GM12878 (cell line): ENCODE results near the gene PIF1. TPM values are rescaled to one million over a fixed set of nuclear protein-coding genes. Genes with fewer than 3 reads are reported as not detected.

ENCODE experiments used
- ATAC-seq: fragments of 200-7000 bp; cut with Tn5 transposase; 3 replicates; pipeline ENCODE4 v1.9.1; 2020; ENCODE audit warnings: mild to moderate bottlenecking, moderate library complexity
- BruUV-seq: library from RNA; stranded (reverse); fragments of 400-500 nt; replicated peaks from 2 replicates; lab custom pipeline; 2021; lab: Mats Ljungman, UMichigan
- CTCF ChIA-PET: fragments of 300-600 bp; sonication (Branson Sonifier 250); formaldehyde crosslinking; extraction: SDS; loops from one replicate; lab custom pipeline; 2021; ENCODE audit warnings: inconsistent platforms; lab: Yijun Ruan, JAX
- POLR2A ChIA-PET: fragments of 350-600 bp; formaldehyde crosslinking; extraction: SDS; loops from one replicate; lab custom pipeline; 2021; ENCODE audit warnings: inconsistent platforms; lab: Charles Lee
- RAD21 ChIA-PET: fragments of 300-600 bp; sonication (Branson Sonifier 250); formaldehyde crosslinking; loops from one replicate; lab custom pipeline; 2023; ENCODE audit warnings: antibody characterized with exemption; ENCODE audit not compliant: unreplicated experiment; lab: Charles Lee
- SMC1A ChIA-PET: fragments of 300-600 bp; sonication (Branson Sonifier 250); formaldehyde crosslinking; loops from one replicate; lab custom pipeline; 2023; ENCODE audit not compliant: unreplicated experiment, uncharacterized antibody; lab: Charles Lee
- DNase-seq: peaks from one replicate; pipeline ENCODE4 v3.0.0-alpha.2; 2011; ENCODE audit warnings: low read depth, low spot score
- FAIRE-seq: peaks from 3 replicates; lab custom pipeline; 2011; peaks lifted over from hg19 to GRCh38; lab: Jason Lieb, UNC
- H2AFZ ChIP-seq: 2 replicates; pipeline ENCODE4 v1.6.0; 2011; ENCODE audit warnings: low read depth, low read length, control low read depth; ENCODE audit not compliant: control insufficient read depth
- H3K27ac ChIP-seq: 2 replicates; pipeline ENCODE4 v1.5.1; 2011; ENCODE audit warnings: control low read depth; ENCODE audit not compliant: control insufficient read depth, insufficient read depth
- H3K27me3 ChIP-seq, 2 experiments: replicated peaks in 1 of 2; 2 replicates each; pipeline versions ENCODE4 v1.6.0 to v1.6.1; 2011; ENCODE audit warnings: low read length in 1 of 2; ENCODE audit not compliant: control insufficient read depth in 2 of 2, insufficient read depth in 2 of 2
- H3K36me3 ChIP-seq, 2 experiments: 2 replicates each; pipeline ENCODE4 v1.5.1; 2011; ENCODE audit warnings: low read length in 1 of 2; ENCODE audit not compliant: control insufficient read depth in 2 of 2, insufficient read depth in 2 of 2
- H3K4me1 ChIP-seq: 2 replicates; pipeline ENCODE4 v1.6.1; 2011; ENCODE audit warnings: mild to moderate bottlenecking, low read length, moderate library complexity, mixed read lengths; ENCODE audit not compliant: control insufficient read depth, insufficient read depth
- H3K4me2 ChIP-seq: 2 replicates; pipeline ENCODE4 v1.6.0; 2011; ENCODE audit warnings: control low read depth; ENCODE audit not compliant: control insufficient read depth, insufficient read depth
- H3K4me3 ChIP-seq: fragments of 200-600 bp; sonication (generic); 2 replicates; pipeline ENCODE4 v1.5.1; 2016
- H3K79me2 ChIP-seq: 2 replicates; pipeline ENCODE4 v1.6.0; 2011; ENCODE audit warnings: low read length; ENCODE audit not compliant: control insufficient read depth, insufficient read depth
- H3K9ac ChIP-seq: 2 replicates; pipeline ENCODE4 v1.8.0; 2011; ENCODE audit warnings: low read length, control low read depth, mixed read lengths; ENCODE audit not compliant: control insufficient read depth, insufficient read depth
- H3K9me3 ChIP-seq: replicated peaks from 3 replicates; pipeline ENCODE4 v1.5.1; 2011; ENCODE audit warnings: mild to moderate bottlenecking, low read length; ENCODE audit not compliant: control insufficient read depth, insufficient read depth
- H4K20me1 ChIP-seq: 2 replicates; pipeline ENCODE4 v1.6.0; 2011; ENCODE audit not compliant: control insufficient read depth, insufficient read depth
- CHD1 ChIP-seq: IDR thresholded peaks from 2 replicates; pipeline ENCODE4 v1.6.1; 2012; ENCODE audit warnings: low read depth, low read length, improper control_type of control experiment
- KDM1A ChIP-seq: fragments of 200-600 bp; sonication (generic); IDR thresholded peaks from 2 replicates; pipeline ENCODE4 v1.6.1; 2016; ENCODE audit warnings: borderline replicate concordance
- NFIC ChIP-seq: IDR thresholded peaks from 2 replicates; pipeline ENCODE4 v1.6.1; 2012; ENCODE audit warnings: low read depth, mild to moderate bottlenecking, inconsistent platforms, low read length, moderate library complexity
- NFYB ChIP-seq: IDR thresholded peaks from 2 replicates; pipeline ENCODE4 v1.6.1; 2011; ENCODE audit warnings: low read depth, mild to moderate bottlenecking, low read length, improper control_type of control experiment, moderate library complexity; ENCODE audit not compliant: insufficient read depth
- RB1 ChIP-seq: fragments of 450-650 bp; formaldehyde crosslinking; IDR thresholded peaks from 2 replicates; pipeline ENCODE4 v1.6.1; 2017; ENCODE audit warnings: mild to moderate bottlenecking, borderline replicate concordance
- SREBF2 ChIP-seq: IDR thresholded peaks from 2 replicates; pipeline ENCODE4 v1.6.1; 2012; ENCODE audit warnings: mild to moderate bottlenecking, low read length
- TAF1 ChIP-seq: IDR thresholded peaks from 2 replicates; pipeline ENCODE4 v1.6.1; 2011; ENCODE audit warnings: mild to moderate bottlenecking, low read depth, low read length, borderline replicate concordance
- WGBS: methylation state at CpG from one replicate; pipeline ENCODE4 v1.1.6; 2016; ENCODE audit warnings: low lambda C conversion rate; ENCODE audit not compliant: insufficient replicate concordance, insufficient coverage; ENCODE audit errors: missing lambda C conversion rate; 5-methylcytosine and 5-hydroxymethylcytosine counted together
- in situ Hi-C: fragments of 300-500 bp; cut with MboI; formaldehyde crosslinking; loops from 9 replicates; pipeline ENCODE4 v1.14.3; 2018; ENCODE audit warnings: mixed read lengths
- intact Hi-C: fragments of 100-400 bp; cut with micrococcal nuclease; formaldehyde crosslinking; loops from one replicate; pipeline ENCODE4 v1.14.2; 2022; ENCODE audit not compliant: unreplicated experiment
- polyA plus RNA-seq, 11 experiments: library from polyadenylated mRNA; depleted of rRNA in 4 of 11; unstranded in 6 of 11; stranded (reverse) in 5 of 11; fragments of >200 nt; fragmentation: Nextera tagmentation in 4 of 11; fragmentation: Illumina TruSeq in 1 of 11; extraction: Ambion mirVana in 4 of 11; extraction: Trizol in 1 of 11; gene quantifications; 1 replicate in 1 of 11; 2 replicates in 10 of 11; pipeline versions ENCODE4 v1.2.1 to v1.2.3, GENCODE V29; 2011 to 2016; ENCODE audit warnings: inconsistent platforms in 2 of 11, missing spikeins in 2 of 11, low read depth in 1 of 11
- total RNA-seq, 4 experiments: library from RNA; depleted of rRNA in 3 of 4; stranded (reverse); fragments of >200 nt in 3 of 4; fragmentation: Illumina TruSeq in 1 of 4; extraction: Trizol in 1 of 4; gene quantifications; 2 replicates each; pipeline versions ENCODE4 v1.2.1 to v1.2.3, GENCODE V29; 2013 to 2021

The PIF1 gene
- total and polyA plus RNA-seq, 10 of the 15 experiments (the other 5 are each of a cell fraction or from before 2014, with no cell fraction given): 3.7 to 68.9 (median 31.1) TPM

DNA sequence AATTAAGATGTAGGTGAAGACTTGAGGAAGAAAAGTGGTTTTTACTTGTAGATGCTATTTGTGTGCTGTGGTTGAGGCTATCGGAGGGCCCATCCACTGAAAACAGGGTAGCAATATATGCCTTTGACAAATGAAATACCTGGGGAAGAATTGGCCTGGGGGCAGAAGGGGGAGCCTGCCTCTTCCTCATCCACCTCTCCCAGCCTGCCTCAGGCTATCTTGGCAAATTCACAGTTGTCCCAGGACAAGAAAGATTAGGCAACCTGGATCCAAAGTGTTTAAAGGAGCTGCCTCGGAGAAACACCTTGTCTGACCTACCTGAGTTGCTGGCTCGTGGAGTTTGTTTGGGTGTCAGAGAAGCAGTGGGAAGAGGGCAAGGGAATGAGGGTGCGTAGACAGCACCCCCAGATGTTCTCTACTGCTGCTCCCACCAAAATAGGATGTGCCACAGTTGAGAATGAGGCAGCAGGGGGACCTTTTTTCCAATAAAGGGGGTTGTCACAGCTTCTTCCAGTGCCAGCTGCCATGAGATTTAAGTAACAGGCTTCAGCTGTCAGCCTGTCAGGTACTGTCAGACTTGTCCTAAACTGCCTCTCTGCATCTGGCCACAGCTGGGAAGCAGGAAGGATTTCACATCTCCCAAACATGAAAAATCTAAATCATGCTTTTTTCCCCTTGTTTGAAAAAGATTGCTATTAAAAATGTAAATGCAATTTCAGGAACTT, 25.5 kb upstream of the PIF1 start:
- ChIA-PET POLR2A (interaction anchor here (0.5 to 1.3 kb wide), 6 partner anchors 8 to 1533 kb away, joined by 3 to 8 read pairs (median 3); no protein-coding TSS in a partner anchor), SMC1A (interaction anchor here (0.7 to 1.1 kb wide), 6 partner anchors 8 to 53 kb away, joined by 3 to 7 read pairs (median 4); no protein-coding TSS in a partner anchor)
- H3K4me3 ChIP-seq: no peak overlapping the region
- H2AFZ ChIP-seq: no peak overlapping the region
- no peaks in the 10 kb centered on the region for H3K27me3 ChIP-seq
- H3K9ac ChIP-seq: no peak overlapping the region
- DNase-seq: no peak
- 61% methylated on average over 4 of the region's 4 CpGs for whole genome bisulfite sequencing
- H4K20me1 ChIP-seq: no peaks in the 10 kb centered on the region
- peaks cover 20 to 28% of the 10 kb centered on the region in 2 experiments for H3K36me3 ChIP-seq
- intact Hi-C loops: no loop called here
- TF ChIP-seq RB1 (no peak), NFYB (no peak), SREBF2 (no peak), NFIC (no peak), CHD1 (no peak), TAF1 (no peak), KDM1A (no peak)
- TF ChIP-seq, all 136 proteins: peak for 0
- FAIRE-seq (no peak), ATAC-seq (no peak)
- H3K4me1 ChIP-seq: peaks cover 19% of the 10 kb centered on the region
- RAD21 ChIA-PET: interaction anchor here (0.8 to 1.5 kb wide), 3 partner anchors 32 to 43 kb away, joined by 3 to 6 read pairs (median 3); no protein-coding TSS in a partner anchor
- in situ Hi-C loops: no loop called here
- no peaks in the 10 kb centered on the region for H3K9me3 ChIP-seq
- H3K4me2 ChIP-seq: no peak overlapping the region
- no peak overlapping the region for H3K27ac ChIP-seq
- CTCF ChIA-PET: interaction anchor here (1.0 to 1.6 kb wide), 3 partner anchors 15 to 44 kb away, joined by 4 read pairs; no protein-coding TSS in a partner anchor
- peaks cover 33% of the 10 kb centered on the region for H3K79me2 ChIP-seq
- BruUV-seq: no TSS peak
